Posterior cingulate gyrus (tissue), 11 donors: Measurements from ENCODE around the gene CALHM5.
A peak's percentile ranks its signal among the peaks of the same experiment; 100 is the strongest.
"Not testable (repeated sequence)": the region's sequence is repeated elsewhere in the genome, so short reads cannot be mapped to it uniquely, and the experiment has no call there.

ENCODE experiments used
- DNase-seq, 10 donors: peaks; one replicate each; pipeline versions ENCODE4 v3.0.0 to v3.0.0-alpha.2; 2020 to 2021; ENCODE audit warnings: mixed read lengths in 3 of 10
- intact Hi-C: fragments of 100-400 bp; cut with DNase I; formaldehyde crosslinking; loops from one replicate; pipeline ENCODE4 v1.15.1; 2023

The CALHM5 gene

GRCh38 chr6:116511424-116512110 lies at the start of gene CALHM5:
TSS of gene CALHM5 (plus strand) at chr6:116511639. CDS start at chr6:116511697, 58 bp downstream.
- DNase-seq: no peak
- intact Hi-C loops: no loop called here

GRCh38 chr6:116461932-116462885 lies 49.2 kb upstream of the CALHM5 start:
- intact Hi-C loops: no loop called here
- DNase-seq: peak in 8 of 10 donors; percentile 14 to 92 (median 40)

DNA sequence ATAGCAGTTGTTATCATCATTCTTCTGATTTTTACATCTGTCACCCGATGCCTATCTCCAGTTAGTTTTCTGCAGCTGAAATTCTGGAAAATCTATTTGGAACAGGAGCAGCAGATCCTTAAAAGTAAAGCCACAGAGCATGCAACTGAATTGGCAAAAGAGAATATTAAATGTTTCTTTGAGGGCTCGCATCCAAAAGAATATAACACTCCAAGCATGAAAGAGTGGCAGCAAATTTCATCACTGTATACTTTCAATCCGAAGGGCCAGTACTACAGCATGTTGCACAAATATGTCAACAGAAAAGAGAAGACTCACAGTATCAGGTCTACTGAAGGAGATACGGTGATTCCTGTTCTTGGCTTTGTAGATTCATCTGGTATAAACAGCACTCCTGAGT lies 48.1 kb upstream of the CALHM5 start:
- no peak for DNase-seq
- intact Hi-C loops: no loop called here

GRCh38 chr6:116465246-116465645 lies 46.2 kb upstream of the CALHM5 start:
- intact Hi-C loops: no loop called here
- DNase-seq: no peak

- intact Hi-C loops: no loop called here
- no peak for DNase-seq
Measured at GRCh38 chr6:116467096-116467495, 44.3 kb upstream of the CALHM5 start.

- intact Hi-C loops: no loop called here
- no peak for DNase-seq
Measured at GRCh38 chr6:116467514-116467913, 43.9 kb upstream of the CALHM5 start.

GRCh38 chr6:116468293-116468692 lies 43.1 kb upstream of the CALHM5 start:
- intact Hi-C loops: no loop called here
- DNase-seq: no peak

DNA sequence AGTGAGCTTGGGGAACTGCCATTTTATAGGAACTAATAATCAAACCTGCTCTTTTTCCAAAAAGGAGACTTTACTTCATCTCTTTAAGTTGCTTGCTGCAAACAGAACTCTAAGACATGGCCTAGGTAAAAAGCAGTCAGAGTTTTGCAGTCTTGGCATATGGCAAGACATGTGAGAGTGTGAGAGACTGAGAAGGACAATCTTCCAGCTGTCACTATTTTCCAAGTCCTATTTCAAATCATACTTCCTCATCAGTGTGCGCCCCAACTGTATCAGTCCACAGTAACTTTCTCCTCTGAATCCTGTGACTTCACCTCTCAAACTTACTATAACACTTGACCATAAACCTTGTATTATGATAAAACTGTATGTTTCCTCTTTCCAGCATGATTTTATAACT lies 39.9 kb upstream of the CALHM5 start:
- intact Hi-C loops: no loop called here
- no peak for DNase-seq

- intact Hi-C loops: no loop called here
Measured at GRCh38 chr6:116472706-116473105, 38.7 kb upstream of the CALHM5 start.

DNA sequence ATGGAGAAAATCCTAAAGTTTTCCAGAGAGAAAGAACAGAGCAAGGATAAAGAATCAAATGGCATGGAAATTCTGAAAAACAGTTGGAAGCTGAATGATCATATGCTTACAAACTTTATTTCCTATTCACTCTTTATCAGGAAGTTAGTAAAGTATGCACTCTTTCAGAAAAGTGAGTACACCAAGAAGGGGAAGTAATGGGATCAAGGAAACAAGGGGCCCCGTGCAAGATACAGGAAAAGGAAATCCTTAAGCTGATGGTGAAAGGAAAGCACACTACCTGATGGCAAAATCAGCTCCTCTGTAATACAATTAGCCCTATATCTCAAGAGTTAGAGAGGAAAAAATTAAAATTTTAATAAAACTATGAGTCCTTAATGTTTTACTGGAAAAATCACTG lies 36.3 kb upstream of the CALHM5 start:
- DNase-seq: no peak

More at GRCh38 chr6:116472706-116473105, 38.7 kb upstream of the CALHM5 start:
- no peak for DNase-seq

DNA sequence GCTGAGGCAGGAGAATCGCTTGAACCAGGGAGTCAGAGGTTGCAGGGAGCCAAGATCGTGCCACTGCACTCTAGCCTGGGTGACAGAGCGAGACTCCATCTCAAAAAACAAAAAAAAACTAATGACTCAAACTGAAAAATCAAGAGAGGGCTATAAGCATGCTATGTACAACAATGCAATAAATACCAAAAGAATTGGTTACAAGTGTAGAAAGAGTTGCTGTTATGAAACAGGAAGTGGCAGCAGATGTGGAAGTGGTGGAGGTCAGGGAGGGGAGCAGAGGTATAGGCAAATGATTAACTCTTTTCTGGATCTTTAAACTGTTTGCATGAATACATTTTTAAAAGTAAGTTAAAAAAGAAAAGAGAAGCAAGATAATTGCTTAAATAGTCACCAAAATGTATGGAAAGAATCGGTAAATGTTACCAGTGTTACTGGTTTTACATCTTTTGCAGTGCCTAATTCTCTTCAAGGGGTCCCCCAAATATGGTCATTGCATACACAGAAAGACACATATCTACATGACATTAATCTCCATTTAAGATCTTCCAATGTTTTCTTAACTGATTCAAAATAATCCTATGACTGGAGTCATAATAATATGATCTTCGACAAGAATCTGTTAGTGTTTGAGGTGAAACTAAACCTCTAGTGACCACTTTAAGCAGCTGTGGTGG lies 35.3 kb upstream of the CALHM5 start:
- intact Hi-C loops: no loop called here
- DNase-seq: no peak

More for the DNA sequence above, 36.3 kb upstream of the CALHM5 start:
- intact Hi-C loops: no loop called here

DNA sequence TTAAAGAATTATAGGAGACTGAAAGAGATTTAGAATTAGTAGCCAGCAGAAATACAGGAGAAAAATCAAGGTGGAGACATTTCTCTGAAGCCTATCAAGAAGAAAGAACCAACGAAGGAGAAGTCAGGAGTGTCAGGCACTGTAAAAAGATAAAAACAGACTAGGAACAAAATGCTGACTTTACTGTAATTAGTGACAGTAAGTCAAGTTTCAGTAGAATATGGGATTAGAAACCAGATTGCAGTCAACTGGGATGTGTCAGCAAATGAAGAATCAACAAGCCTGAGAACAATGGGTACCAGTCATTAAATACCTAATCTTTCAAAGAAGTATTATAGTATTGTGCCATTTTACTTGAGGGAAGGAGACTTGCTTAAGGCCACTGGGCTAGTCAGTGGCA lies 28.7 kb upstream of the CALHM5 start:
- DNase-seq: no peak
- intact Hi-C loops: no loop called here

DNA sequence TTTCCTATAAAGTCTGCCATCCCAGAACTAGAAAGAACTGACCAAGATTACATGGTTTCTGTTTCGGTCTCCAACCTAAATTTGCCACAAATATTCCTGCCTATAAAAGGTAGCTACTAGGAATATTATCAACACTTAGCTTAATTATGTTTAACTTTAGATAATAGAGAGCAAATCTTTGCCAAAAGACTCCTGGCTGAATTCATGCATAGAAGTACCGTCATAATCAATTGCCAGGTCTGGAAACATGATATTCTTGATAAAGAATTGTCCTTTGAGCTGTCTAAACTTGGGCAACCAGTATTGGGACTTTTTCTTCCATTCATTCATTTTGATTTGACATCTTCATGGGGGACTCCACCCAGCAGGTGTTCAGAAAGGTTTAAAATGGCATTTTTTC lies 27.8 kb upstream of the CALHM5 start:
- intact Hi-C loops: no loop called here

GRCh38 chr6:116485559-116486184 lies 25.8 kb upstream of the CALHM5 start:
- intact Hi-C loops: no loop called here
- DNase-seq: no peak

More for the DNA sequence above, 27.8 kb upstream of the CALHM5 start:
- DNase-seq: no peak

GRCh38 chr6:116491610-116492330 lies 19.7 kb upstream of the CALHM5 start:
- intact Hi-C loops: no loop called here
- no peak for DNase-seq

- DNase-seq: no peak
- intact Hi-C loops: no loop called here
Measured at GRCh38 chr6:116492331-116493067, 18.9 kb upstream of the CALHM5 start.

GRCh38 chr6:116495161-116495560 lies 16.3 kb upstream of the CALHM5 start:
- intact Hi-C loops, DNase-seq: not testable (repeated sequence)

DNA sequence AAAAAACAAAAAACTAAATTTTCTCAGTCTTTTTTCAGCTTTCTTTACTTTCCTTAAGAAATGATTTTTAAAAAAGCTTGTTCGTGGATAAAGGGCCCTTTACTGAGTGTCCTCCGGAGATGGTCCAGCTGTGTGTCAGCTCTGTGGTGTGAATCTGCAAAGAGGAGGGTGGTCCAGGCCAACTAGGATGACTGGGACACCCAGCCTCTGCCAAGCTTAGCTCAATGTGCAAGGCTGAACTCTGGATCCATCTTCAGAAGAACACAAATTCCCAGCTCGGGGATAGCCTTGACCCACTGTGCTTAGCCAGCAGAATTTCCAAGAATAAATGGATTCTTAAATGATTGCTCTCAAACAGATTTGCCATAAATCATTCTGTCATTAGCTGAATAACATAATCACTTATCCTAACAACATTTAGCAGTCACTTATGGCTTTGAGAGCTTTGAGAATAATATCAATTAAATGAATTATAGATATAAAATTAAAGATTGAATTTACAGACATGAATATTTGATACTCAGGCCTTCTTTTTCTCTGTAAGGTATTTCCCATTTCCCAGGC lies 14.2 kb upstream of the CALHM5 start:
- DNase-seq: no peak

GRCh38 chr6:116500969-116501433 lies 10.4 kb upstream of the CALHM5 start:
- intact Hi-C loops: no loop called here
- no peak for DNase-seq

More for the DNA sequence above, 14.2 kb upstream of the CALHM5 start:
- intact Hi-C loops: no loop called here
